Erythroblast (primary cell): Measurements from ENCODE around the gene NCKAP5.

ENCODE experiments used
- GATA1 ChIP-seq: IDR thresholded peaks from 2 replicates; pipeline ENCODE4 v1.6.1; 2011; ENCODE audit warnings: low read depth, mild to moderate bottlenecking, control low read depth, low read length, moderate library complexity
- POLR2A ChIP-seq: IDR thresholded peaks from 2 replicates; pipeline ENCODE4 v1.6.1; 2011; ENCODE audit warnings: mild to moderate bottlenecking, low read length

GRCh38 chr2:133326652-133327397 is 241.4 kb downstream of the NCKAP5 start:
- TF ChIP-seq POLR2A (no peak), GATA1 (no peak)
